OCI-LY1 (cell line): Measurements from ENCODE around the gene MED27.

Experiments
- H2AFZ ChIP-seq: fragments of 200-600 bp; sonication (generic), shearing (Covaris generic); 2 replicates; pipeline ENCODE4 v1.6.0; 2014; ENCODE audit warnings: antibody characterized with exemption, mild to moderate bottlenecking, low read length
- H3F3A ChIP-seq: fragments of 200-600 bp; sonication (generic), shearing (Covaris generic); 2 replicates; pipeline ENCODE4 v1.6.0; 2014; ENCODE audit warnings: mild to moderate bottlenecking, antibody characterized with exemption, low read length, moderate library complexity; ENCODE audit not compliant: insufficient read depth
- H3K27ac ChIP-seq: fragments of 200-600 bp; sonication (generic); 2 replicates; pipeline ENCODE4 v1.5.1; 2014; ENCODE audit warnings: low read length, mixed run types, mild to moderate bottlenecking, low read depth; ENCODE audit not compliant: poor library complexity, severe bottlenecking
- H3K27me3 ChIP-seq: fragments of 200-600 bp; sonication (generic); 2 replicates; pipeline ENCODE4 v1.6.0; 2014; ENCODE audit warnings: antibody characterized with exemption, mild to moderate bottlenecking, low read length, moderate library complexity; ENCODE audit not compliant: insufficient read depth
- H3K36me3 ChIP-seq: fragments of 200-600 bp; sonication (generic); 2 replicates; pipeline ENCODE4 v1.6.1; 2014; ENCODE audit warnings: mild to moderate bottlenecking, antibody characterized with exemption, low read length, moderate library complexity, mixed read lengths; ENCODE audit not compliant: insufficient read depth
- H3K4me1 ChIP-seq: fragments of 200-600 bp; sonication (generic); 2 replicates; pipeline ENCODE4 v1.5.1; 2014; ENCODE audit warnings: mild to moderate bottlenecking, low read length, moderate library complexity; ENCODE audit not compliant: insufficient read depth, severe bottlenecking
- H3K4me2 ChIP-seq: fragments of 200-600 bp; sonication (generic), shearing (Covaris generic); 2 replicates; pipeline ENCODE4 v1.6.1; 2014; ENCODE audit warnings: low read length
- H3K4me3 ChIP-seq: fragments of 200-600 bp; sonication (generic); 2 replicates; pipeline ENCODE4 v1.5.1; 2014; ENCODE audit warnings: low read length, low read depth, mild to moderate bottlenecking, mixed read lengths; ENCODE audit not compliant: poor library complexity, severe bottlenecking
- H3K79me2 ChIP-seq: fragments of 200-600 bp; shearing (Covaris generic); 2 replicates; pipeline ENCODE4 v1.6.1; 2016; ENCODE audit warnings: mixed run types, low read length, mixed read lengths; ENCODE audit not compliant: insufficient read depth
- H3K9ac ChIP-seq: fragments of 200-600 bp; sonication (generic), shearing (Covaris generic); 2 replicates; pipeline ENCODE4 v1.6.1; 2014; ENCODE audit warnings: mild to moderate bottlenecking, low read length, mixed read lengths
- H3K9me2 ChIP-seq: fragments of 200-600 bp; sonication (generic), shearing (Covaris generic); 2 replicates; pipeline ENCODE4 v1.6.1; 2014; ENCODE audit warnings: low read depth, mild to moderate bottlenecking, low read length, mixed read lengths
- H3K9me3 ChIP-seq: fragments of 200-600 bp; shearing (Covaris generic); 2 replicates; pipeline ENCODE4 v1.6.1; 2014; ENCODE audit warnings: low read length, mixed read lengths
- H4K20me1 ChIP-seq: fragments of 200-600 bp; sonication (generic), shearing (Covaris generic); 2 replicates; pipeline ENCODE4 v1.6.0; 2016; ENCODE audit warnings: mild to moderate bottlenecking, low read length; ENCODE audit not compliant: insufficient read depth
- CTCF ChIP-seq: fragments of 200-600 bp; sonication (generic), shearing (Covaris generic); IDR thresholded peaks from 2 replicates; pipeline ENCODE4 v1.5.1; 2017; ENCODE audit warnings: mild to moderate bottlenecking, antibody characterized with exemption, low read length, moderate library complexity, mixed read lengths
- EZH2 ChIP-seq: fragments of 200-600 bp; sonication (generic), shearing (Covaris generic); IDR thresholded peaks from 2 replicates; pipeline ENCODE4 v1.8.0; 2017; ENCODE audit warnings: borderline replicate concordance, mixed run types, mild to moderate bottlenecking, antibody characterized with exemption, low read length, moderate library complexity, mixed read lengths

The MED27 gene

GRCh38 chr9:132066511-132066910 is 13.2 kb downstream of the MED27 start:
- Histone ChIP-seq H3K9me2 (no peaks in the 10 kb centered on the region), H3F3A (no peaks in the 10 kb centered on the region), H3K27me3 (no peaks in the 10 kb centered on the region), H2AFZ (no peak overlapping the region), H3K9me3 (no peaks in the 10 kb centered on the region), H3K4me1 (no peaks in the 10 kb centered on the region), H3K4me2 (no peak overlapping the region), H3K79me2 (no peaks in the 10 kb centered on the region; the same call in 1 of the 2 replicates), H3K27ac (no peak overlapping the region), H3K36me3 (peaks cover 21% of the 10 kb centered on the region; the same call in 1 of the 2 replicates), H3K9ac (no peak overlapping the region), H3K4me3 (no peak overlapping the region), H4K20me1 (0 out of 2 replicates have a peak, but pooled peaks cover 2% of the 10 kb centered on the region)
- TF ChIP-seq EZH2 (no peak), CTCF (no peak)

GRCh38 chr9:132066057-132066456 is 13.6 kb downstream of the MED27 start:
- 0 out of 2 replicates have a peak, but pooled peaks cover 2% of the 10 kb centered on the region for H4K20me1 ChIP-seq
- H3K9me2 ChIP-seq = no peaks in the 10 kb centered on the region
- no peak overlapping the region for H2AFZ ChIP-seq
- H3K27ac ChIP-seq = no peak overlapping the region
- H3K36me3 ChIP-seq = peaks cover 17% of the 10 kb centered on the region; the same call in 1 of the 2 replicates
- H3F3A ChIP-seq = no peaks in the 10 kb centered on the region
- no peaks in the 10 kb centered on the region; the same call in 1 of the 2 replicates for H3K79me2 ChIP-seq
- H3K4me3 ChIP-seq = no peak overlapping the region
- TF ChIP-seq EZH2 (no peak), CTCF (no peak)
- H3K9me3 ChIP-seq = no peaks in the 10 kb centered on the region
- no peak overlapping the region for H3K9ac ChIP-seq
- no peaks in the 10 kb centered on the region for H3K27me3 ChIP-seq
- no peaks in the 10 kb centered on the region for H3K4me1 ChIP-seq
- no peak overlapping the region for H3K4me2 ChIP-seq

- Histone ChIP-seq H3K4me3 (no peak overlapping the region), H3K9me3 (peaks cover 5% of the 10 kb centered on the region), H3K36me3 (peaks cover 24% of the 10 kb centered on the region), H4K20me1 (no peaks in the 10 kb centered on the region), H3K27ac (no peak overlapping the region), H3K9ac (no peak overlapping the region), H2AFZ (no peak overlapping the region), H3K79me2 (no peaks in the 10 kb centered on the region; the same call in 1 of the 2 replicates), H3K27me3 (no peaks in the 10 kb centered on the region), H3F3A (no peaks in the 10 kb centered on the region), H3K4me2 (no peak overlapping the region), H3K4me1 (no peaks in the 10 kb centered on the region), H3K9me2 (no peaks in the 10 kb centered on the region)
- TF ChIP-seq CTCF = no peak
- TF ChIP-seq EZH2 = no peak
Observed at GRCh38 chr9:132063281-132063680, 16.4 kb downstream of the MED27 start.
